Measurements from ENCODE around the gene MINAR1. TPM values are rescaled to one million over a fixed set of nuclear protein-coding genes. Genes with fewer than 3 reads are reported as not detected.

Gene MINAR1
- total RNA-seq, 2 experiments from 2014 or later = 0.39 to 0.51 TPM

DNA sequence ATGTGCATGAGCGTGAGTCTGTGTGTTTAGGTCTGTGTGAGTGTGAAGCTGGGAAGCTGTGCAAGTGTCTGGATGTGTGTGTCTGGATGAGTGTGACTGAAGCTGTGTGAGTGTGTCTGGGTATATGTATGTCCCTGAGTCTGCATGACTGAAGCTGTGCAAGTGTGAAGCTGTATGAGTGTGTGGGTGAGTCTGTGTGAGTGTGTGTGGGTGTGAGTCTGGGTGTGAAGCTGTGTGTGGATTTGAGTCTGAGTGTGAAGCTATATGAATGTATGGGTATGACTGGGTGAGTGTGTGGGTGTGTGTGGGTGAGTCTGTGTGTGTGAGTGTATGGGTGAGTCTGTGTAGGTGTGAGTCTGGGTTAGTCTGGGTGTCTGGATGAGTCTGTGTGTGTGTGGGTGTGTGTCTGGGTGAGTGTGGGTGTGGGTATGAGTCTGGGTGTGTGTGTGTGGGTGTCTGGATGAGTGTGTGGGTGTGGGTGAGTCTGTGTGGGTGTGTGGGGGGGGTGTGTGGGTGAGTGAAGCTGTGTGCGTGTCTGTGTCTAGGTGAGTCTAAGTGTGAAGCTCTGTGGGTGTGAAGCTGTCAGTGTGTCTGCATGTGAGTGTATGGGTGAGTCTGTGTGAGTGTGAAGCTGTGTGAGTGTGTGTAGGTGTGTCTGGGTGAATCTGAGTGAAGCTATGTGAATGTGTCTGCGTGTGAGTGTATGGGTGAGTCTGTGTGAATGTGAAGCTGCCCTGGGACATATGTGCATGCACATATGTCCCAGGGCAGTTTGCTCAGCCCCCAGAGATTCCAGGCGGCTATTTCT is 20.3 kb downstream of the MINAR1 start:
- Mint-ChIP-seq H3K36me3 (ENCODE audit: low read depth) (no peaks in the 10 kb centered on the region), H3K9me3 (ENCODE audit: low read depth) (peaks cover 2% of the 10 kb centered on the region), H3K4me1 (no peaks in the 10 kb centered on the region), H3K27ac (no peak overlapping the region), H3K4me3 (no peak overlapping the region), H3K27me3 (peaks cover 11% of the 10 kb centered on the region)
- intact Hi-C loops (cut with DNase I, micrococcal nuclease) = no loop called here
- CTCF ChIA-PET = interaction anchor here (1.0 kb wide), 1 partner anchor 47 kb away, joined by 3 read pairs; no protein-coding TSS in a partner anchor
- DNase-seq (no peak), ATAC-seq (no peak)
- POLR2A ChIA-PET = no interaction called here

DNA sequence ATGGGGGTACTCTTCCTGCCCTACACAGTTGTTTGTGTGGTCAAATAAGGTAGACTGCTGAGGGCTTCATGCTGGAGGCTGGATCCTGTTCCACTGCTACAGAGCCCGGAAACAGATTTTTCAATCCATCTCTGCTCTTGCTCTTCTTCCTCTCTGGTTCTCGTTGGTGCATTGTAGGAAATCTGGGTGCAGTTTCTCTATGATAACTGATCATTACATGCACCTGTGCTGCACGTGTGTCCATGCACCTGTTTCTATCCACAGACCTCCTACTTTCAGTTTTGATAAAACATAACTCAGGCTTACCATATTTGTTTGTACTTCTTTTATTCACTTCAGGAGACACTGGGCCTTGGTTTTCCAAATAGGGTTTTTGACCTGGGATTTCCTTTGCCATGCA is 21.3 kb downstream of the MINAR1 start:
- no peaks in the 10 kb centered on the region for H3K9me3 Mint-ChIP-seq (ENCODE audit: low read depth)
- H3K36me3 Mint-ChIP-seq (ENCODE audit: low read depth) = no peaks in the 10 kb centered on the region
- peaks cover 11% of the 10 kb centered on the region for H3K27me3 Mint-ChIP-seq
- no peak overlapping the region for H3K4me3 Mint-ChIP-seq
- ChIA-PET POLR2A (no interaction called here), CTCF (no interaction called here)
- intact Hi-C loops (cut with DNase I, micrococcal nuclease) = no loop called here
- no peaks in the 10 kb centered on the region for H3K4me1 Mint-ChIP-seq
- ATAC-seq (no peak), DNase-seq (no peak)
- no peak overlapping the region for H3K27ac Mint-ChIP-seq

DNA sequence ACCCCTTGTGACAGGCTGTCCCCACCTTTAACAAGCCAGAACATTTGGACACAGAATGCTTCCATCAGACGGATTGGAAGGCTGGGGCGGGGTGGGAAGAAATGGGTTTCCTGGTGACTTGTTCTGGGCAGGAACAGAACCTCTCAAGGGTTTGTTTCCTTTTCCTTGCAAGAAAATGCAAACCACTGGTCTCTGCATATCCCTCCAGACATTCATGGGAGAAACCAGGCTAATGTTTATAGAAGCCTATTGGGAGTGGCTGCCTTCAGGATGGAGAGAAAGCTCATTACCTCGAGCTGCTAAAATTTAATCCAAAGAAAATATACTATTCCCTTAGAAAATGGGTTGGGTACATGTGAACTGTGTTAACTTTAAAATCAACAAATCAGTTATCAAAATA is 21.9 kb downstream of the MINAR1 start:
- Mint-ChIP-seq H3K27ac (no peak overlapping the region), H3K9me3 (ENCODE audit: low read depth) (no peaks in the 10 kb centered on the region), H3K4me1 (no peaks in the 10 kb centered on the region), H3K4me3 (no peak overlapping the region), H3K36me3 (ENCODE audit: low read depth) (no peaks in the 10 kb centered on the region), H3K27me3 (peaks cover 8% of the 10 kb centered on the region)
- intact Hi-C loops (cut with DNase I, micrococcal nuclease) = no loop called here
- DNase-seq (no peak), ATAC-seq (no peak)
- ChIA-PET CTCF (no interaction called here), POLR2A (no interaction called here)

DNA sequence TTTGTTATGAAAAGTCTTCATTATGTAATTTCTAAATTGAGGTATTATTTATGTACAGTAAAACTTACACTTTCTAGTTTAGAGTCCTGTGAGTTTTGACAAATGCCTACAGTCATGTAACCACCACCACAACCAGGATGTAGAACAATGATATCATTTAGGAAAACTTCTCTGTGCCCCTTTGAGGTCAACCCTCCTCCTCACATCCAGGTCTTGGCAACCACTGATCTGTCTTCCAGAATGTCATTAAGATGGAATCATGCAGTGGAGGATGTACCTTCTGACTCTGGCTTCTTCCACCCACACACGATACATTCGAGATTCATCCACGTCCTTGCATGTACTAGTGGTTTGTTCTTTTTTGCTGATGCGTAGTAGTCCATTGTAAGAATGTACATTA is 23.2 kb downstream of the MINAR1 start:
- POLR2A ChIA-PET = no interaction called here
- Mint-ChIP-seq H3K36me3 (ENCODE audit: low read depth) (no peaks in the 10 kb centered on the region), H3K27me3 (peaks cover 2% of the 10 kb centered on the region), H3K9me3 (ENCODE audit: low read depth) (no peaks in the 10 kb centered on the region), H3K4me1 (no peaks in the 10 kb centered on the region), H3K27ac (no peak overlapping the region), H3K4me3 (no peak overlapping the region)
- DNase-seq = no peak
- CTCF ChIA-PET = no interaction called here
- ATAC-seq = no peak
- intact Hi-C loops (cut with DNase I, micrococcal nuclease) = no loop called here

DNA sequence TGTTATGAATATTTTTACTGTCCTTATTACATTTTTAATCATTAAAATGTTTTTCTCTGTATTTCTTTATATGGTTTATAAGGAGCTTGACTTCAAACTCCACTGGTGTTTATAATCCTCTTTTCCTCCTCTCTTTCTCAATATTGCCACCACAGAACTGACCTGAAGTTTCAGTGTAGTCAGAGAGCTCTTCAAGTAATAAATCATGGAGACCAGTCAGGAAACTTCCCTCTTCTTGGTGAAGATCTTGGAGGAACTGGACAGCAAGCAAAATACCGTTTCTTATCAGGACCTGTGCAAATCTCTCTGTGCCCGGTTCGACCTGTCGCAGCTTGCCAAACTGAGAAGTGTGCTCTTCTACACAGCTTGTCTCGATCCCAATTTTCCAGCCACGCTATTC is 23.8 kb downstream of the MINAR1 start:
- Mint-ChIP-seq H3K27me3 (peaks cover 2% of the 10 kb centered on the region), H3K4me1 (no peaks in the 10 kb centered on the region), H3K27ac (no peak overlapping the region), H3K4me3 (no peak overlapping the region), H3K36me3 (ENCODE audit: low read depth) (no peaks in the 10 kb centered on the region), H3K9me3 (ENCODE audit: low read depth) (no peaks in the 10 kb centered on the region)
- DNase-seq (no peak), ATAC-seq (no peak)
- ChIA-PET POLR2A (no interaction called here), CTCF (no interaction called here)
- intact Hi-C loops (cut with DNase I, micrococcal nuclease) = no loop called here

DNA sequence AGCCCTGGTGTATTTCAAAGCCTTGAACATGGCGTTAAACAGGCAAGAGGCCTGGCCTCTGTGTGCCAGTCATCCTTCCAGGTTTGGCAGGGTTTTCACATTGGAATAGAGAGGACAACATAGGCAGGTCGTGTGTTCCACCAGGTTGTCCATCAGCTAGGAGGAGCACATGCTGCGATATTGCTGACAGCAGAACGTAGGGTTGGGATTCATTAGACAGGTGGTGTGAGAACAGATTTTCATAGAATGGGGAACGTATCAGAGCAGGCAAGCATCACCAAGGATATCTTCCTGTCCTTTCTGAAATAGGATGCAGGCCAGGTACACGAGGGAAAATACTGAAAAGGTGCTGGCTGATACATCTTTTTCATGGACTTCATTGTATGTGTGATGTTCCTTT is 26.4 kb downstream of the MINAR1 start:
- H3K9me3 Mint-ChIP-seq (ENCODE audit: low read depth) = no peaks in the 10 kb centered on the region
- ChIA-PET POLR2A (no interaction called here), CTCF (no interaction called here)
- ATAC-seq (no peak), DNase-seq (no peak)
- no peak overlapping the region for H3K27ac Mint-ChIP-seq
- no peaks in the 10 kb centered on the region for H3K36me3 Mint-ChIP-seq (ENCODE audit: low read depth)
- H3K4me1 Mint-ChIP-seq = no peaks in the 10 kb centered on the region
- peaks cover 2% of the 10 kb centered on the region for H3K27me3 Mint-ChIP-seq
- no peak overlapping the region for H3K4me3 Mint-ChIP-seq
- intact Hi-C loops (cut with DNase I, micrococcal nuclease) = no loop called here

DNA sequence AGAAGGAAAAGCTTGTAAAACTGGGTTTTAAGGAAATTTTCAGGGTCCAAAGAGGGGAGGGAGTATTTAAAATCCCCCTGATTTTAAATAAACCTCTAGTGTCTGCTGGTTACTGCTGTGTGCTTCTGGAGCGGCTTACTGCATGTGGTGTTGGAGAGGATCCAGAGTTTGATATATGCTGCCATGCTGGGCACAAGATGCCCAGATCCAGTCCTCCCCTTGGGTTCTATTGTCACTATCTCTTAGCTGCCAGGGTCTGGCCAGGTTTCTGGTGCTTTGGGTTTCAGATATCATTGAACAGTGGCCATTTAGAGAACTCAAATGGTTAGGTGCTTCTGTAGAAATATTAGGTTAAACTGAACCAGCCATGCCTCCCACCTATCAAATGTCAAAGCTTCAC is 27.5 kb downstream of the MINAR1 start:
- POLR2A ChIA-PET = no interaction called here
- Mint-ChIP-seq H3K27ac (no peak overlapping the region), H3K4me3 (no peak overlapping the region), H3K9me3 (ENCODE audit: low read depth) (no peaks in the 10 kb centered on the region), H3K36me3 (ENCODE audit: low read depth) (no peaks in the 10 kb centered on the region), H3K27me3 (peaks cover 2% of the 10 kb centered on the region), H3K4me1 (no peaks in the 10 kb centered on the region)
- intact Hi-C loops (cut with DNase I, micrococcal nuclease) = no loop called here
- no peak for ATAC-seq
- CTCF ChIA-PET = interaction anchor here (1.3 kb wide), 1 partner anchor 186 kb away, joined by 3 read pairs; no protein-coding TSS in a partner anchor
- no peak for DNase-seq

DNA sequence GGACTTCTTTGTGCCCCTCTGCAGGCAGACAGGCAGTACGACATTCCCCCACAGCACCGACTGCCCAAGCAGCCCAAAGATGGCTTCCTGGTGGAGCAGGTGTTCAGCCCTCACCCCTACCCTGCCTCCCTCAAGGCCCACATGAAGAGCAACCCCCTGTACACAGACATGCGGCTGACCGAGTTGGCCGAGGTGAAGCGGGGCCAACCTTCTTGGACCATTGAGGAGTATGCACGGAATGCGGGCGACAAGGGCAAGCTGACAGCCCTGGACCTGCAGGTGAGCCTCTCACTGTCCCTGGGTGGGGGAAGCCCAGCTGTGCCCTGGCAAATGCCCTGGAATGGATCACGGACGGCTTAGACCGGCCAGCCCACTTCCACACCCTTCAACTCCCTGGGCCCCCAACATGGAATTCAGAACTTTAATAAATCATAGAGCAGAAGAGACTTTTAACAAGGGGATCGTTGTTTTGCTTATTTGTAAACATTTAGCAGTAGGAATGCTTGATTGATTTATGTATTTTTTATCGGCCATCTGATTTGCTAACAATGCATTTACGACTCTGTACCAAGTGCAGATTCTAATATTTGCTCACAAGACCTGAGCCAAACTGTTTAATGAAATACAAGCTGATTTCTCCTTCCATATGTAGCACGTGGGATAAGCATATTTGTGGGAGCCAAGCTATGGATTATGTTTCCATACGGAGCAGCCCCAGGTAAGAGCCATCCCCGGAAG is 31.1 kb downstream of the MINAR1 start:
- Mint-ChIP-seq H3K4me1 (no peaks in the 10 kb centered on the region), H3K36me3 (ENCODE audit: low read depth) (no peaks in the 10 kb centered on the region), H3K9me3 (ENCODE audit: low read depth) (no peaks in the 10 kb centered on the region), H3K27me3 (no peaks in the 10 kb centered on the region), H3K4me3 (no peak overlapping the region), H3K27ac (no peak overlapping the region)
- ChIA-PET CTCF (no interaction called here), POLR2A (no interaction called here)
- intact Hi-C loops (cut with DNase I, micrococcal nuclease) = no loop called here
- DNase-seq (no peak), ATAC-seq (no peak)

DNA sequence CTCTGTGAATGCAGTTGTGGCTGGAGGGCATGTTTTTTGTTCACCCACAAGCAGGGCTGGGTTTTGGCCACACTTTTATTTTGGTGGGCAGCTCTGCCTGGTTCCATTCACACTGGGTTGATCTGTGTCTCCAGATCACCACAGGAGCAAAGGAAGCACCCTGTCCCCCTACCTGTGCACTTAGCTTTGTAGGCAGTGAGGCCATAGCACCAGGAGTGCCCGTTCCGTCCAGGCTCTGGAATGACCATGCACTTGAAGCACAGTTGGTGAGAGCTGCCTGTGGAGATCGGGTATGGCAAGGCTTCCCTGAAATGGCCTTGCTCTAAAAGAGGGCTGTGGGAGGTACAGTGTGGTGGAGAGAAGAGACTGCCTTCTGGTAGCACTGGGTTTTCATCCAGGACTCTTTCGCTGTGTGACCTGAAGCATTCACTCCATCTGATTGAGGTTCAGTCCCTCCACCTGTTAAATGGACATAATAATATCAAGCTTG is 31.7 kb downstream of the MINAR1 start:
- intact Hi-C loops (cut with DNase I, micrococcal nuclease) = no loop called here
- H3K27me3 Mint-ChIP-seq = no peaks in the 10 kb centered on the region
- ChIA-PET CTCF (interaction anchor here (1.5 kb wide), 1 partner anchor 35 kb away, joined by 3 read pairs; no protein-coding TSS in a partner anchor), POLR2A (no interaction called here)
- H3K4me3 Mint-ChIP-seq = no peak overlapping the region
- H3K9me3 Mint-ChIP-seq (ENCODE audit: low read depth) = no peaks in the 10 kb centered on the region
- DNase-seq (no peak), ATAC-seq (no peak)
- no peaks in the 10 kb centered on the region for H3K4me1 Mint-ChIP-seq
- H3K36me3 Mint-ChIP-seq (ENCODE audit: low read depth) = no peaks in the 10 kb centered on the region
- H3K27ac Mint-ChIP-seq = no peak overlapping the region

DNA sequence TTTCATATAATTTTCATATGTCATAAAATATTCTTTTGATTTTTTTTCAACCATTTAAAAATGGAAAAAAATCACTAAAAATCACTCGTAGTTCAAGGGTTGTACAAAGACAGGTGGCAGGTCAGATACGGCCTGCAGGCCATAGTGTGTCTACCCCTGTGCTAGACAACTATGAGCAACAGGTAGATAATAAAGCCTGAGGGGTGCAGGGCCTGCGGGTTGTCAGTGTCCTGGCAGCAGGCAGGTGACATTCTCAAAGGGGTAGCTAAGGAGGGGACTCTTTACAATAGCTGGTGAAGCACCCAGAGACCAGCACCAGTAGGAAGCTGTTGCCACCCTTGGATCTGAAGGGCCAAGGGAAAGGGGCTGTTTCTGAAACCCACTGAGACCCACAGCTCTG is 34.4 kb downstream of the MINAR1 start:
- ATAC-seq (no peak), DNase-seq (no peak)
- no peak overlapping the region for H3K4me3 Mint-ChIP-seq
- no peaks in the 10 kb centered on the region for H3K4me1 Mint-ChIP-seq
- no peaks in the 10 kb centered on the region for H3K9me3 Mint-ChIP-seq (ENCODE audit: low read depth)
- no peak overlapping the region for H3K27ac Mint-ChIP-seq
- H3K36me3 Mint-ChIP-seq (ENCODE audit: low read depth) = no peaks in the 10 kb centered on the region
- ChIA-PET CTCF (no interaction called here), POLR2A (interaction anchor here (0.7 kb wide), 1 partner anchor 13 kb away, joined by 3 read pairs; no protein-coding TSS in a partner anchor)
- intact Hi-C loops (cut with DNase I, micrococcal nuclease) = no loop called here
- no peaks in the 10 kb centered on the region for H3K27me3 Mint-ChIP-seq

DNA sequence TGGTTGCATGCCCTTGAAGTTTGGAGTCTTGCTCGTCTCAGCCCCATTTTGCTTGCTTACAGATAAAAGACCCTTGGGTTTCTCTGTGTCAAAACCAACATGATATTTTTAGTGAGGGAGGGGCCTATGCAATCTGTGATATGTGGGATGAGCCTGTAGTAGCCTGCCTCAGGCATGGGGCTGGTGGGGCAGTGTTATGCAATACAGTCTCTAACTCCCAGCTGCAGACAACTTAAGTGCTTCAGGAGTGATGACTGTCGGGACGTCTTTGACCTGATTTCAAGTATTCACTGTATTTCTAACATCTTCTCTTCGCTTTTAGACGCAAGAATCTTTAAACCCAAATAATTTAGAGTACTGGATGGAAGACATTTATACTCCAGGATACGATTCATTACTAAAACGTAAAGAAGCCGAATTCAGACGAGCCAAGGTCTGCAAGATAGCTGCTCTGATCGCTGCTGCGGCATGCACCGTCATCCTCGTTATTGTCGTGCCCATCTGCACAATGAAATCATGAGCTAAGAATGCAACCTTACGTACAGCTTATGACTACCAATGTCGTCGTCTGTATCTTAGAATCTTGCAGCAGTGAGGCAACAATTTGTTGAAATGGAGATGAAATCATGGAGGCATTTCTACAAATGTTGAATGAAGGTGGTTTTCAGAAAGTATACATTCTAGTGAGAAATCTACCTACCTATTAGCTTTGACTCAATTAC is 35.9 kb downstream of the MINAR1 start:
- intact Hi-C loops (cut with DNase I, micrococcal nuclease) = no loop called here

More for the DNA sequence above, 35.9 kb downstream of the MINAR1 start:
- POLR2A ChIA-PET = no interaction called here
- ATAC-seq (no peak), DNase-seq (no peak)
- Mint-ChIP-seq H3K27me3 (no peaks in the 10 kb centered on the region), H3K36me3 (ENCODE audit: low read depth) (no peaks in the 10 kb centered on the region), H3K9me3 (ENCODE audit: low read depth) (no peaks in the 10 kb centered on the region), H3K27ac (no peak overlapping the region), H3K4me1 (no peaks in the 10 kb centered on the region), H3K4me3 (no peak overlapping the region)
- CTCF ChIA-PET = interaction anchor here (0.6 to 0.8 kb wide), 2 partner anchors 100 to 1227 kb away, joined by 3 read pairs; no protein-coding TSS in a partner anchor

Measured in activated CD4-positive, alpha-beta T cell treated with anti-CD3 and anti-CD28 coated beads for 36 hours (primary cell).